IMR-90 (cell line): ENCODE results near the gene IL36RN. TPM values are rescaled to one million over a fixed set of nuclear protein-coding genes. Genes with fewer than 3 reads are reported as not detected.

Experiments
- ATAC-seq: fragments of 200-7000 bp; cut with Tn5 transposase; 2 replicates; pipeline ENCODE4 v1.9.1; 2020; ENCODE audit warnings: low read depth, mild to moderate bottlenecking, moderate library complexity
- BruUV-seq: library from RNA; stranded (reverse); fragments of 400-500 nt; replicated peaks from 2 replicates; lab custom pipeline; 2021; lab: Mats Ljungman, UMichigan
- CTCF ChIA-PET: fragments of 300-600 bp; formaldehyde crosslinking; extraction: SDS; loops from one replicate; lab custom pipeline; 2021; ENCODE audit warnings: antibody characterized with exemption; lab: Yijun Ruan, JAX
- POLR2A ChIA-PET: fragments of 300-600 bp; sonication (Branson Sonifier 250); formaldehyde crosslinking; loops from one replicate; lab custom pipeline; 2022; ENCODE audit warnings: antibody characterized with exemption; ENCODE audit not compliant: unreplicated experiment; lab: Charles Lee
- DNase-seq: peaks from one replicate; pipeline ENCODE4 v3.0.0; 2013
- H2AFZ ChIP-seq: replicated peaks from 2 replicates; pipeline ENCODE3; 2013; ENCODE audit warnings: low read length, mild to moderate bottlenecking; ENCODE audit not compliant: poor library complexity
- H2AK5ac ChIP-seq: 2 replicates; pipeline ENCODE4 v1.6.1; 2013; ENCODE audit warnings: low read depth, low read length, inconsistent platforms
- H2AK9ac ChIP-seq: replicated peaks from 2 replicates; pipeline ENCODE3; 2013; ENCODE audit warnings: mild to moderate bottlenecking, low read depth, low read length, moderate library complexity; ENCODE audit not compliant: poor library complexity
- H2BK120ac ChIP-seq: 2 replicates; pipeline ENCODE4 v1.6.1; 2013; ENCODE audit warnings: low read depth, low read length, inconsistent platforms
- H2BK15ac ChIP-seq: 3 replicates; pipeline ENCODE4 v1.6.1; 2013; ENCODE audit warnings: low read depth, low read length, inconsistent platforms
- H2BK20ac ChIP-seq: 2 replicates; pipeline ENCODE4 v1.6.1; 2013; ENCODE audit warnings: low read depth, mild to moderate bottlenecking, inconsistent platforms, low read length, moderate library complexity
- H2BK5ac ChIP-seq: 2 replicates; pipeline ENCODE4 v1.6.1; 2013; ENCODE audit warnings: mild to moderate bottlenecking, low read depth, low read length, inconsistent platforms; ENCODE audit not compliant: poor library complexity, severe bottlenecking
- H3K14ac ChIP-seq: replicated peaks from 2 replicates; pipeline ENCODE4 v1.6.1; 2013; ENCODE audit warnings: low read depth, low read length, inconsistent platforms
- H3K18ac ChIP-seq: 2 replicates; pipeline ENCODE4 v1.6.1; 2013; ENCODE audit warnings: low read depth, low read length, control low read depth
- H3K23ac ChIP-seq: 2 replicates; pipeline ENCODE4 v1.6.1; 2013; ENCODE audit warnings: low read depth, low read length, inconsistent platforms
- H3K27ac ChIP-seq: 2 replicates; pipeline ENCODE4 v1.5.1; 2013; ENCODE audit warnings: mild to moderate bottlenecking, control low read depth, low read length; ENCODE audit not compliant: insufficient read depth
- H3K27me3 ChIP-seq: 2 replicates; pipeline ENCODE4 v1.6.1; 2013; ENCODE audit warnings: low read length; ENCODE audit not compliant: control insufficient read depth, insufficient read depth
- H3K36me3 ChIP-seq: 2 replicates; pipeline ENCODE4 v1.6.1; 2013; ENCODE audit warnings: low read length, mixed read lengths; ENCODE audit not compliant: control insufficient read depth, insufficient read depth
- H3K4ac ChIP-seq: 2 replicates; pipeline ENCODE4 v1.6.1; 2013; ENCODE audit warnings: low read depth, low read length, inconsistent platforms
- H3K4me1 ChIP-seq: 2 replicates; pipeline ENCODE4 v1.6.1; 2013; ENCODE audit warnings: low read length, mixed read lengths; ENCODE audit not compliant: control insufficient read depth, insufficient read depth
- H3K4me2 ChIP-seq: 2 replicates; pipeline ENCODE4 v1.6.1; 2013; ENCODE audit warnings: low read depth, mild to moderate bottlenecking, control low read depth, low read length, moderate library complexity
- H3K4me3 ChIP-seq: 2 replicates; pipeline ENCODE4 v1.5.1; 2013; ENCODE audit warnings: low read depth, mild to moderate bottlenecking, control low read depth, low read length, moderate library complexity; ENCODE audit not compliant: insufficient read depth
- H3K56ac ChIP-seq: 2 replicates; pipeline ENCODE4 v1.6.1; 2013; ENCODE audit warnings: low read length, inconsistent platforms; ENCODE audit not compliant: insufficient read depth; ENCODE audit errors: extremely low read depth
- H3K79me1 ChIP-seq, 2 experiments: 2 replicates each; pipeline ENCODE4 v1.6.1; 2013; ENCODE audit warnings: low read length in 2 of 2, inconsistent platforms in 1 of 2, low read depth in 1 of 2
- H3K9ac ChIP-seq: 2 replicates; pipeline ENCODE4 v1.6.1; 2013; ENCODE audit warnings: low read depth, low read length, control low read depth
- H3K9me1 ChIP-seq: 2 replicates; pipeline ENCODE4 v1.6.1; 2013; ENCODE audit warnings: low read length, inconsistent platforms; ENCODE audit not compliant: insufficient read depth
- H3K9me3 ChIP-seq: 2 replicates; pipeline ENCODE4 v1.6.1; 2013; ENCODE audit warnings: low read length; ENCODE audit not compliant: control insufficient read depth, insufficient read depth
- H4K20me1 ChIP-seq: 2 replicates; pipeline ENCODE4 v1.6.1; 2013; ENCODE audit warnings: low read length, inconsistent platforms; ENCODE audit not compliant: insufficient read depth
- H4K5ac ChIP-seq: 2 replicates; pipeline ENCODE4 v1.6.1; 2013; ENCODE audit warnings: mild to moderate bottlenecking, low read depth, low read length, control low read depth
- H4K8ac ChIP-seq, 2 experiments: 2 replicates each; pipeline ENCODE4 v1.6.1; 2013; ENCODE audit warnings: low read depth in 2 of 2, low read length in 2 of 2, control low read depth in 1 of 2, inconsistent platforms in 1 of 2
- H4K91ac ChIP-seq: 2 replicates; pipeline ENCODE4 v1.6.1; 2013; ENCODE audit warnings: low read depth, low read length, inconsistent platforms; ENCODE audit not compliant: insufficient read depth
- BHLHE40 ChIP-seq: fragments of 150-350 bp; IDR thresholded peaks from 2 replicates; pipeline ENCODE4 v1.6.1; 2016; ENCODE audit warnings: mild to moderate bottlenecking, low read depth, low read length
- CEBPB ChIP-seq: IDR thresholded peaks from 2 replicates; pipeline ENCODE4 v1.6.1; 2012; ENCODE audit warnings: low read depth, low read length, improper control_type of control experiment
- CHD1 ChIP-seq: IDR thresholded peaks from 2 replicates; pipeline ENCODE4 v1.6.1; 2012; ENCODE audit warnings: low read depth, low read length, improper control_type of control experiment
- CTCF ChIP-seq: conservative IDR thresholded peaks from 2 replicates; pipeline ENCODE4 v1.5.1; 2012; ENCODE audit warnings: mild to moderate bottlenecking, low read depth, low read length, improper control_type of control experiment
- ELK1 ChIP-seq: fragments of 150-350 bp; IDR thresholded peaks from 2 replicates; pipeline ENCODE4 v1.6.1; 2016; ENCODE audit warnings: low read depth, mild to moderate bottlenecking, low read length, moderate library complexity, borderline replicate concordance
- FOS ChIP-seq: fragments of 150-350 bp; IDR thresholded peaks from 2 replicates; pipeline ENCODE4 v1.6.1; 2016; ENCODE audit warnings: low read depth, low read length
- MAFK ChIP-seq: IDR thresholded peaks from 2 replicates; pipeline ENCODE4 v1.6.1; 2012; ENCODE audit warnings: low read depth, low read length, improper control_type of control experiment
- MAZ ChIP-seq: IDR thresholded peaks from 2 replicates; pipeline ENCODE4 v1.6.1; 2012; ENCODE audit warnings: low read depth, mild to moderate bottlenecking, low read length, improper control_type of control experiment, moderate library complexity, borderline replicate concordance
- MXI1 ChIP-seq: IDR thresholded peaks from 2 replicates; pipeline ENCODE4 v1.6.1; 2012; ENCODE audit warnings: low read depth, mild to moderate bottlenecking, low read length, moderate library complexity, borderline replicate concordance
- NFE2L2 ChIP-seq: fragments of 150-350 bp; IDR thresholded peaks from 2 replicates; pipeline ENCODE4 v1.6.1; 2016; ENCODE audit warnings: low read depth, mild to moderate bottlenecking, low read length
- POLR2A ChIP-seq: IDR thresholded peaks from 2 replicates; pipeline ENCODE4 v1.6.1; 2012; ENCODE audit warnings: mild to moderate bottlenecking, low read depth, low read length
- RAD21 ChIP-seq: IDR thresholded peaks from 2 replicates; pipeline ENCODE4 v1.6.1; 2012; ENCODE audit warnings: low read length, improper control_type of control experiment
- RCOR1 ChIP-seq: IDR thresholded peaks from 2 replicates; pipeline ENCODE4 v1.6.1; 2012; ENCODE audit warnings: mild to moderate bottlenecking, low read length, improper control_type of control experiment; ENCODE audit not compliant: insufficient replicate concordance
- RFX5 ChIP-seq: IDR thresholded peaks from 2 replicates; pipeline ENCODE4 v1.8.0; 2012; ENCODE audit warnings: low read depth, mild to moderate bottlenecking, low read length, moderate library complexity
- SMC3 ChIP-seq: fragments of 150-350 bp; IDR thresholded peaks from 2 replicates; pipeline ENCODE4 v1.6.1; 2016; ENCODE audit warnings: low read depth, mild to moderate bottlenecking, antibody characterized with exemption, low read length, moderate library complexity
- USF2 ChIP-seq: fragments of 150-350 bp; IDR thresholded peaks from 2 replicates; pipeline ENCODE4 v1.6.1; 2017; ENCODE audit warnings: mild to moderate bottlenecking, antibody characterized with exemption, low read length, low read depth
- WGBS, 2 experiments: methylation state at CpG; one replicate each; pipeline versions ENCODE4 v1.1.5 to v1.1.7; 2013; ENCODE audit warnings: missing lambda C conversion rate in 2 of 2; ENCODE audit not compliant: insufficient read length in 1 of 2; ENCODE audit errors: extremely low coverage in 2 of 2; 5-methylcytosine and 5-hydroxymethylcytosine counted together
- dilution Hi-C: fragments of 300-500 bp; cut with HindIII; formaldehyde crosslinking; loops from one replicate; pipeline ENCODE4 v1.14.3; 2018; ENCODE audit warnings: low sequenced_read_pairs; ENCODE audit not compliant: unreplicated experiment
- in situ Hi-C: fragments of 300-500 bp; cut with MboI; formaldehyde crosslinking; loops from 3 replicates; pipeline ENCODE4 v1.14.3; 2019; ENCODE audit warnings: low sequenced_read_pairs, inconsistent platforms, mixed read lengths
- intact Hi-C: fragments of 100-400 bp; cut with micrococcal nuclease; formaldehyde crosslinking; loops from 2 replicates; pipeline ENCODE4 v1.10.0; 2022
- polyA plus RNA-seq, 3 experiments: library from polyadenylated mRNA; depleted of rRNA; stranded (reverse); fragments of >200 nt; gene quantifications; 2 replicates each; pipeline ENCODE4 v1.2.3, GENCODE V29; 2012; ENCODE audit warnings: low replicate concordance in 1 of 3
- total RNA-seq: library from RNA; depleted of rRNA; stranded (reverse); fragments of >200 nt; gene quantifications from 2 replicates; pipeline ENCODE4 v1.2.3, GENCODE V29; 2012

IL36RN gene
- total and polyA plus RNA-seq, 2 of the 4 experiments (the other 2 are of a cell fraction), result not detected

- H4K8ac ChIP-seq, result no peak overlapping the region
- no peak overlapping the region for H2AK9ac ChIP-seq
- H3K23ac ChIP-seq, result no peak overlapping the region
- H2BK15ac ChIP-seq, result no peak overlapping the region
- in situ Hi-C loops, result no loop called here
- dilution Hi-C loops, result no loop called here
- no peaks in the 10 kb centered on the region for H4K20me1 ChIP-seq
- H3K27me3 ChIP-seq, result no peaks in the 10 kb centered on the region
- H2BK5ac ChIP-seq, result no peak overlapping the region
- H4K91ac ChIP-seq, result no peak overlapping the region
- ATAC-seq (no peak), DNase-seq (no peak)
- BruUV-seq, result no TSS peak
- no peak overlapping the region for H3K4ac ChIP-seq
- H4K5ac ChIP-seq, result no peak overlapping the region
- no peak overlapping the region for H3K18ac ChIP-seq
- ChIA-PET CTCF (no interaction called here), POLR2A (no interaction called here)
- H2BK20ac ChIP-seq, result no peak overlapping the region
- H3K14ac ChIP-seq, result no peak overlapping the region
- no peak overlapping the region for H3K27ac ChIP-seq
- no peak overlapping the region for H2AFZ ChIP-seq
- no peaks in the 10 kb centered on the region for H3K9me1 ChIP-seq
- no peak overlapping the region for H3K4me3 ChIP-seq
- no peak overlapping the region for H3K9ac ChIP-seq
- no peak overlapping the region for H2AK5ac ChIP-seq
- no peak overlapping the region for H2BK120ac ChIP-seq
- H3K4me1 ChIP-seq, result no peaks in the 10 kb centered on the region
- WGBS, 2 experiments, result 90% methylated on average over 2 of the region's 4 CpGs; no CpG with 5 or more reads in 1 of the 2 experiments
- no peaks in the 10 kb centered on the region for H3K9me3 ChIP-seq
- no peaks in the 10 kb centered on the region for H3K36me3 ChIP-seq
- no peaks in the 10 kb centered on the region for H3K79me1 ChIP-seq
- intact Hi-C loops, result no loop called here
- TF ChIP-seq CHD1 (no peak), FOS (no peak), RFX5 (no peak), SMC3 (no peak), MAFK (no peak), USF2 (no peak), BHLHE40 (no peak), NFE2L2 (no peak), MXI1 (no peak), CTCF (no peak), RAD21 (no peak), RCOR1 (no peak), ELK1 (no peak), POLR2A (no peak), MAZ (no peak), CEBPB (no peak)
- no peak overlapping the region for H3K4me2 ChIP-seq
- no peak overlapping the region for H3K56ac ChIP-seq
Measured at GRCh38 chr2:113103277-113103676, 44.3 kb downstream of the IL36RN start.
